ENCODE data around the gene BAD.

DNA sequence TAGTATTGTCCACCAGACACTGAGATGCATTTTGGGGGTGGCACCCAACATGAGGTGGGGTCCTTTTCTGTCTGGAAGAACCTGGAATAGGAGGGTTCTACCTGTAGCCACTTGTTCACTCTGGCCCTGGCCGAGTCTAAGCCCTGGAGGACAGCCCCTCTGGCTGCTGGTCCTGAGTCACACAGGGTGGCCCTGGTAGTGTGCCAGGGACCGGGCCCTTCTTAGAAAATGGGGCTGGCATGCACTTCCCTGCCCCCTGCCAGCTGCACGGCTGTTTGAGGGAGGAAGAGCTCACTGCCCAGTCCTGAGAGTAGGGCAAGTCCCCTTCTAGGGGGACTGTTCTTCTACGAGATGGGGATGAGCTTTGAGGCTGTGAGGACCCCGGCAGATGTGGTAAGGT, 31.0 kb downstream of the BAD start:
- TF ChIP-seq CTCF (optimal IDR thresholded peaks at IDR 0.05 in 1 of 3, IDR thresholded peaks at IDR 0.05 in 1 of 3, conservative IDR thresholded peaks at IDR 0.05 in 1 of 3; ENCODE audit: extremely low read depth in 1 of 3, insufficient read depth in 2 of 3, low read length in 3 of 3) (no peak), EZH2 (IDR thresholded peaks at IDR 0.05; ENCODE audit: low read length) (no peak)

All from keratinocyte (primary cell).